ENCODE data around the gene FER.

The FER gene

GRCh38 chr5:109195667-109196066 lies 448.0 kb downstream of the FER start:
- no peak overlapping the region for H3K9ac ChIP-seq (ENCODE audit: low read length)
- H3K79me2 ChIP-seq (ENCODE audit: low read length): no peaks in the 10 kb centered on the region
- H3K9me3 ChIP-seq (ENCODE audit: insufficient read depth, low read length): no peaks in the 10 kb centered on the region
- no peak overlapping the region for H2AFZ ChIP-seq (ENCODE audit: low read depth, low read length)
- no peaks in the 10 kb centered on the region for H3K36me3 ChIP-seq (replicated peaks; ENCODE audit: low read depth, low read length)
- no peak overlapping the region for H3K4me2 ChIP-seq (ENCODE audit: low read length)
- peaks cover 39% of the 10 kb centered on the region for H3K4me1 ChIP-seq (ENCODE audit: low read length)
- no peak overlapping the region for H3K4me3 ChIP-seq (ENCODE audit: low read length)
- no peak for TF ChIP-seq EZH2phosphoT487 (IDR thresholded peaks at IDR 0.05; ENCODE audit: low read depth)
- no peak for TF ChIP-seq CTCF (IDR thresholded peaks at IDR 0.05; ENCODE audit: low read depth, low read length)
- H4K20me1 ChIP-seq (ENCODE audit: insufficient read depth, low read length): no peaks in the 10 kb centered on the region
- no peak overlapping the region for H3K27ac ChIP-seq (ENCODE audit: low read length)
- no peaks in the 10 kb centered on the region for H3K27me3 ChIP-seq (ENCODE audit: low read depth, low read length)

- Histone ChIP-seq H3K27me3 (ENCODE audit: low read depth, low read length) (no peaks in the 10 kb centered on the region), H3K27ac (ENCODE audit: low read length) (no peak overlapping the region), H3K9ac (ENCODE audit: low read length) (no peak overlapping the region), H3K4me3 (ENCODE audit: low read length) (no peak overlapping the region), H3K4me1 (ENCODE audit: low read length) (peaks cover 33% of the 10 kb centered on the region), H3K9me3 (ENCODE audit: insufficient read depth, low read length) (no peaks in the 10 kb centered on the region), H4K20me1 (ENCODE audit: insufficient read depth, low read length) (no peaks in the 10 kb centered on the region), H2AFZ (ENCODE audit: low read depth, low read length) (no peak overlapping the region), H3K79me2 (ENCODE audit: low read length) (no peaks in the 10 kb centered on the region), H3K4me2 (ENCODE audit: low read length) (no peak overlapping the region), H3K36me3 (replicated peaks; ENCODE audit: low read depth, low read length) (no peaks in the 10 kb centered on the region)
- TF ChIP-seq EZH2phosphoT487 (IDR thresholded peaks at IDR 0.05; ENCODE audit: low read depth) (no peak), CTCF (IDR thresholded peaks at IDR 0.05; ENCODE audit: low read depth, low read length) (no peak)
Observed at GRCh38 chr5:109196087-109196822, 448.6 kb downstream of the FER start.

GRCh38 chr5:109196823-109197160 lies 449.1 kb downstream of the FER start:
- Histone ChIP-seq H3K27me3 (ENCODE audit: low read depth, low read length) (no peaks in the 10 kb centered on the region), H3K9ac (ENCODE audit: low read length) (no peak overlapping the region), H3K27ac (ENCODE audit: low read length) (no peak overlapping the region), H3K4me1 (ENCODE audit: low read length) (peaks cover 27% of the 10 kb centered on the region), H3K9me3 (ENCODE audit: insufficient read depth, low read length) (no peaks in the 10 kb centered on the region), H3K4me3 (ENCODE audit: low read length) (no peak overlapping the region), H2AFZ (ENCODE audit: low read depth, low read length) (no peak overlapping the region), H3K36me3 (replicated peaks; ENCODE audit: low read depth, low read length) (no peaks in the 10 kb centered on the region), H3K79me2 (ENCODE audit: low read length) (no peaks in the 10 kb centered on the region), H3K4me2 (ENCODE audit: low read length) (no peak overlapping the region), H4K20me1 (ENCODE audit: insufficient read depth, low read length) (no peaks in the 10 kb centered on the region)
- TF ChIP-seq CTCF (IDR thresholded peaks at IDR 0.05; ENCODE audit: low read depth, low read length) (no peak), EZH2phosphoT487 (IDR thresholded peaks at IDR 0.05; ENCODE audit: low read depth) (no peak)

- Histone ChIP-seq H3K4me3 (ENCODE audit: low read length) (no peak overlapping the region), H3K4me2 (ENCODE audit: low read length) (no peak overlapping the region), H3K9ac (ENCODE audit: low read length) (no peak overlapping the region), H3K9me3 (ENCODE audit: insufficient read depth, low read length) (no peaks in the 10 kb centered on the region), H3K36me3 (replicated peaks; ENCODE audit: low read depth, low read length) (no peaks in the 10 kb centered on the region), H2AFZ (ENCODE audit: low read depth, low read length) (no peak overlapping the region), H3K79me2 (ENCODE audit: low read length) (no peaks in the 10 kb centered on the region), H3K4me1 (ENCODE audit: low read length) (peaks cover 2% of the 10 kb centered on the region), H3K27ac (ENCODE audit: low read length) (no peak overlapping the region), H4K20me1 (ENCODE audit: insufficient read depth, low read length) (no peaks in the 10 kb centered on the region), H3K27me3 (ENCODE audit: low read depth, low read length) (no peaks in the 10 kb centered on the region)
- no peak for TF ChIP-seq EZH2phosphoT487 (IDR thresholded peaks at IDR 0.05; ENCODE audit: low read depth)
- no peak for TF ChIP-seq CTCF (IDR thresholded peaks at IDR 0.05; ENCODE audit: low read depth, low read length)
Observed at GRCh38 chr5:109199289-109199688, 451.6 kb downstream of the FER start.
